DOHH2 (cell line): ENCODE measurements around the gene DOHH.

ENCODE experiments used
- H3F3A ChIP-seq: fragments of 200-600 bp; sonication (generic), shearing (Covaris generic); 2 replicates; pipeline ENCODE4 v1.6.0; 2016; ENCODE audit warnings: antibody characterized with exemption, mild to moderate bottlenecking; ENCODE audit not compliant: control insufficient read depth, insufficient read depth
- H3K27ac ChIP-seq: fragments of 200-600 bp; sonication (generic); 2 replicates; pipeline ENCODE4 v1.5.1; 2014; ENCODE audit warnings: low read depth, mild to moderate bottlenecking, low read length, moderate library complexity
- H3K27me3 ChIP-seq: fragments of 200-600 bp; sonication (generic); 2 replicates; pipeline ENCODE4 v1.6.1; 2014; ENCODE audit warnings: mild to moderate bottlenecking, low read length, mixed read lengths; ENCODE audit not compliant: control insufficient read depth
- H3K36me3 ChIP-seq: fragments of 200-600 bp; sonication (generic); 2 replicates; pipeline ENCODE4 v1.6.1; 2014; ENCODE audit warnings: mild to moderate bottlenecking, low read length, moderate library complexity, mixed read lengths; ENCODE audit not compliant: control insufficient read depth
- H3K4me1 ChIP-seq: fragments of 200-600 bp; sonication (generic); 2 replicates; pipeline ENCODE4 v1.6.1; 2014; ENCODE audit warnings: mild to moderate bottlenecking, low read length, mixed read lengths; ENCODE audit not compliant: control insufficient read depth
- H3K4me2 ChIP-seq: fragments of 200-600 bp; sonication (generic); 2 replicates; pipeline ENCODE4 v1.6.0; 2014; ENCODE audit warnings: mild to moderate bottlenecking, low read length, moderate library complexity
- H3K4me3 ChIP-seq: fragments of 200-600 bp; sonication (generic); 2 replicates; pipeline ENCODE4 v1.5.1; 2014; ENCODE audit warnings: mild to moderate bottlenecking, low read length, mixed read lengths
- H3K79me2 ChIP-seq: fragments of 200-600 bp; sonication (generic); 2 replicates; pipeline ENCODE4 v1.6.1; 2014; ENCODE audit warnings: mild to moderate bottlenecking, low read length, mixed read lengths; ENCODE audit not compliant: control insufficient read depth
- H3K9me2 ChIP-seq: fragments of 200-600 bp; sonication (generic); replicated peaks from 2 replicates; pipeline ENCODE4 v1.6.1; 2014; ENCODE audit warnings: mild to moderate bottlenecking, low read length, mixed read lengths; ENCODE audit not compliant: control insufficient read depth
- H3K9me3 ChIP-seq: fragments of 200-600 bp; sonication (generic); 2 replicates; pipeline ENCODE4 v1.6.1; 2014; ENCODE audit warnings: antibody characterized with exemption, low read length, mixed read lengths; ENCODE audit not compliant: control insufficient read depth, insufficient read depth
- H4K20me1 ChIP-seq: fragments of 200-600 bp; sonication (generic); 2 replicates; pipeline ENCODE4 v1.6.0; 2014; ENCODE audit warnings: low read depth, mild to moderate bottlenecking, antibody characterized with exemption, low read length, moderate library complexity; ENCODE audit not compliant: control insufficient read depth, insufficient read depth
- EZH2phosphoT487 ChIP-seq: fragments of 200-600 bp; sonication (generic); IDR thresholded peaks from 2 replicates; pipeline ENCODE4 v1.6.1; 2017; ENCODE audit warnings: borderline replicate concordance, mild to moderate bottlenecking, antibody characterized with exemption, low read length, moderate library complexity, mixed read lengths
- TF ChIP-seq, protein P1 (sequence below): fragments of 200-600 bp; sonication (generic); IDR thresholded peaks from one replicate; pipeline ENCODE4 v1.5.1; 2014; ENCODE audit warnings: antibody characterized with exemption, mild to moderate bottlenecking, low read depth, low read length; ENCODE audit not compliant: poor library complexity, severe bottlenecking

The DOHH gene

DNA sequence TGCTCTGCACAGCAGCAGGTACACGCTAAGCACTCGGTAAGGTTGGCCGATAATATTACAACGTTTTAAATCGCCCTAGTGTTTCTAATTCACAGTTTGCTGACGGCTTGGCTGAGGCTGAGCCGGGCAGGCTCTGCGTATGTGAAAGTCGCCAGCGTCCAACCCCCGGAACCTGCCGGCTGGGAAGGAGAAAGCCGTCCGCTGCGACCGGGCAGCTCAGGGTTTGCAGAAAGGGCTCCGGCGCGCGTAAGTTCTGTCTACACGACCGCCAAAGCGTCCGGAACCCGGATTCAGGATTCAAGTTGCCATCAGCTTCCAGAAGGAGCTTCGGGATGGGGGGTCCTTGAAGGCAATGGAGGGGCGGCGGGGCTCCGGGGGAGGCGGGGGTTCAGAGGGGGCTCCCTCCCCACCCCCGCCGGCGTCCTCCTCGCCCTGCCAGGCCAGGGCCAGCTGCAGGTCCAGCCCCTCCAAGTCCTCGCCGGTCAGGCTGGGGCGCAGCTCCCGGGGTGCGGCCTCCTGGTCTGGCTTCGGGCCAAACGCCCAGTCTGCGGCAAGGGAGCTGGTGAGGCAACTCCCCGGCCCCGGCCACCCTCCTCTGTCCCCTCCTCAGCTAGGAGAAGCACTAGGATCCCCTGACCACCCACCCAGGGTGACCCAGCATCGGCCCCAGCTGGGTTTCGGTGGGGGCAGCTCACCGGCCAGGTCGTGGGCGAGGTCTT lies 17.8 kb downstream of the DOHH start:
- Histone ChIP-seq H3K9me2 (no peaks in the 10 kb centered on the region), H4K20me1 (no peaks in the 10 kb centered on the region), H3K27me3 (no peaks in the 10 kb centered on the region), H3K9me3 (no peaks in the 10 kb centered on the region), H3K4me3 (no peak overlapping the region), H3K4me2 (peak overlapping the region; percentile 61; the same call in 1 of the 2 replicates), H3K4me1 (peaks cover 42% of the 10 kb centered on the region), H3K36me3 (no peaks in the 10 kb centered on the region), H3K27ac (no peak overlapping the region), H3F3A (peaks cover 12% of the 10 kb centered on the region), H3K79me2 (no peaks in the 10 kb centered on the region)
- TF ChIP-seq, protein P1, sequence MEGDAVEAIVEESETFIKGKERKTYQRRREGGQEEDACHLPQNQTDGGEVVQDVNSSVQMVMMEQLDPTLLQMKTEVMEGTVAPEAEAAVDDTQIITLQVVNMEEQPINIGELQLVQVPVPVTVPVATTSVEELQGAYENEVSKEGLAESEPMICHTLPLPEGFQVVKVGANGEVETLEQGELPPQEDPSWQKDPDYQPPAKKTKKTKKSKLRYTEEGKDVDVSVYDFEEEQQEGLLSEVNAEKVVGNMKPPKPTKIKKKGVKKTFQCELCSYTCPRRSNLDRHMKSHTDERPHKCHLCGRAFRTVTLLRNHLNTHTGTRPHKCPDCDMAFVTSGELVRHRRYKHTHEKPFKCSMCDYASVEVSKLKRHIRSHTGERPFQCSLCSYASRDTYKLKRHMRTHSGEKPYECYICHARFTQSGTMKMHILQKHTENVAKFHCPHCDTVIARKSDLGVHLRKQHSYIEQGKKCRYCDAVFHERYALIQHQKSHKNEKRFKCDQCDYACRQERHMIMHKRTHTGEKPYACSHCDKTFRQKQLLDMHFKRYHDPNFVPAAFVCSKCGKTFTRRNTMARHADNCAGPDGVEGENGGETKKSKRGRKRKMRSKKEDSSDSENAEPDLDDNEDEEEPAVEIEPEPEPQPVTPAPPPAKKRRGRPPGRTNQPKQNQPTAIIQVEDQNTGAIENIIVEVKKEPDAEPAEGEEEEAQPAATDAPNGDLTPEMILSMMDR, result no peak
- TF ChIP-seq EZH2phosphoT487, result no peak

DNA sequence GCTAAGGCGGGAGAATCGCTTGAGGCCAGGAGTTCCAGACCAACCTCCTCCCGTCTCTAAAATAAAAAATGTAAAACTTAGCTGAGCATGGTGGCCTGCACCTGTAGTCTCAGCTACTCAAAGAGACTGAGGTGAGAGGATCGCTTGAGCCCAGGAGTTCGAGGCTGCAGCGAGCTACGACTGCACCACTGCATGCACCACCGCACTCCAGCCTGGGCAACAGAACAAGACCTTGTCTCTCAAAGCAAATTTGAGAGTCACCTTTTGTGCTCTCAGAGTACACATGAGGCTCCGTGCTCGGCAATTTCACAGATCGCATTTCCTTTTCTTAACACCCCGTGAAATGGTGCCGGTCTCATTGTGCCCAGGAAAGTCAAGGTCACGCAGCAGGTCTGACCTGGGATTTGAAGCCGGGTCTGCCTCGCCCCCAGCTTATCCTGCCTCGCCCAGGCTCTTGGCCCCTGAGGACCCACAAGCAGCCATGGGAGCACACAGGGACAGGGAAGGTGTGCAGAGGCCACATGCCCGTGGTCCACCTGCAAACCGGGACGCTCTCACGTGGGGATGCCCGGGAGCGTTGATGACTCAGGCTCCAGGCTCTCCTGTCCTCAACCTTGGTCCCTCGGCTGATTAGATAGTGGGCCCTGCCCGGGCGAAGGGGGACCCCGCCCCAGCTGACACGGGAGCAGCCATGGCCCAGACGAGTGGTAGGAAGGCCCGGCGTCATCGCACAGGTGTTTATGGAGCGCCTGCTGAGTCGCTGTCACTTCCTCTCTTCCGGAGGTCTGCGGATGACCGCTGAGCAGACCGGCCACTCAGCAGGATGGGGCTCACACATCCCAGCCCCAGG lies 19.0 kb downstream of the DOHH start:
- Histone ChIP-seq H3F3A (peaks cover 12% of the 10 kb centered on the region), H3K4me1 (peaks cover 42% of the 10 kb centered on the region), H3K9me3 (no peaks in the 10 kb centered on the region), H3K27me3 (no peaks in the 10 kb centered on the region), H4K20me1 (no peaks in the 10 kb centered on the region), H3K36me3 (no peaks in the 10 kb centered on the region), H3K79me2 (no peaks in the 10 kb centered on the region), H3K9me2 (no peaks in the 10 kb centered on the region), H3K4me3 (peak overlapping the region; percentile 59), H3K27ac (peak overlapping the region; percentile 82), H3K4me2 (peak overlapping the region; percentile 61)
- TF ChIP-seq, protein P1, result no peak
- TF ChIP-seq EZH2phosphoT487, result no peak

DNA sequence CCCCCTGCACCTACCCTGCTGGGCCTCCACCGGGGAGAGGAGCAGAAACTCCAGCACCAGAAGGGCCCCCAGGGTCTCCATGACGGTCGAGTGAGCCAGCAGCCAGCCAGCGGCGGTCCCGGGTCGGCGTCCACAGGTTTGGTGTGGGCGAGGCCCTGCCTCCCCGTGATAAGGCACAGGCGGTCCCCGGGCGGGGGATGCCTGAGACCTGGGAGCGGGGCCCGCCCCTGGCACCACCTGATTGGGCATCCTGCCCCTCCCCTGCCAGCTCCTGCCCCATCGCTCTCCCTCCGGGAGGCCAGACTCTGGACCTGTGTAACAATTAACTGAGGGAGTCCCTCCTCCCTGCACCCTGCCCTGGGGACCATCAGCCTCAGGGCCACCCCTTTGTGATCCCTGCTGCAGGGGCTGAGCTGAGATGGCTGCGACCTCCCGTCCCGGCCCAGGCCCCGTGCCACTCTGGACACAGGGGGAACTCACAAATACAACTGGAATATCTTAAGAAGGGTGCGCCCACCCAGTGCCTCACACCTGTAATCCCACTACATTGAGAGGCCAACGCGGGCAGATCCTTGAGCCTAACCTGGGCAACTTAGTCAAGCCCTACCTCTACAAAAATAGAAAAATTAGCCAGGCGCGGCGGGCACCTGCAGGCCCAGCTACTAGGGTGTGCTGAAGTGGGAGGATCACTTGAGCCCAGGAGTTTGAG lies 19.9 kb downstream of the DOHH start, which contains the start of gene SMIM24:
SMIM24 (minus strand) TSS at position 143 of the 709 bp plus-strand sequence; CDS start at position 81, 62 bp downstream.
- H3K4me1 ChIP-seq, result peaks cover 42% of the 10 kb centered on the region
- H3K4me3 ChIP-seq, result peak within 1 kb of the TSS; percentile 59
- peaks cover 12% of the 10 kb centered on the region for H3F3A ChIP-seq
- no peaks in the 10 kb centered on the region for H3K9me3 ChIP-seq
- H3K4me2 ChIP-seq, result peak within 1 kb of the TSS; percentile 61
- H3K27ac ChIP-seq, result peak within 1 kb of the TSS; percentile 82
- TF ChIP-seq EZH2phosphoT487, result no peak
- TF ChIP-seq, protein P1, result no peak
- no peaks in the 10 kb centered on the region for H3K27me3 ChIP-seq
- H3K79me2 ChIP-seq, result no peaks in the 10 kb centered on the region
- no peaks in the 10 kb centered on the region for H4K20me1 ChIP-seq
- no peaks in the 10 kb centered on the region for H3K36me3 ChIP-seq
- no peaks in the 10 kb centered on the region for H3K9me2 ChIP-seq
